Activated CD4-positive, alpha-beta T cell treated with anti-CD3 and anti-CD28 coated beads for 24 hours (primary cell): Measurements from ENCODE around the gene PRSS21.

Source experiments
- DNase-seq, 2 donors: peaks; one replicate each; pipeline ENCODE4 v3.0.0-alpha.2; 2020; ENCODE audit warnings: low read depth in 2 of 2

PRSS21 gene

DNA sequence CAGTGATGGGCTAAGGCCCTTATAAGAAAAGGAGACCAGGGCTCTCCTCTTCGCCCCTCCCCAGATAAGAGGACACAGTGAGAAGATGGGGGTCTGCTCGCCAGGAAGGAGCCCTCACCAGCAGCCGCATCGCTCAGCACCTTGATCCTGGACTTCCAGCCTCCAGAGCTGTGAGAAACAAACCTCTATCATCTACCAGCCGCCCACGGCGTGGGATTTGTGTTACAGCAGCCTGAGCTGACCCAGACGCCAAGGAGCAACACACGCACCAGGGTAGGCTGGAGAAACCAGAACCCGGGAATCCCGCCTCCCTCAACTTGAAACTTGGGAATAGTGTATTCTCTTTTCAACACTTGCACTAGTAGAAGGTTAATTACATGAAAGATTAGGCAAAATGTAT is 8.9 kb downstream of the PRSS21 start:
- no peak for DNase-seq

- no peak for DNase-seq
These were observed 9.7 kb downstream of the PRSS21 start for GRCh38 chr16:2826591-2827373.

DNA sequence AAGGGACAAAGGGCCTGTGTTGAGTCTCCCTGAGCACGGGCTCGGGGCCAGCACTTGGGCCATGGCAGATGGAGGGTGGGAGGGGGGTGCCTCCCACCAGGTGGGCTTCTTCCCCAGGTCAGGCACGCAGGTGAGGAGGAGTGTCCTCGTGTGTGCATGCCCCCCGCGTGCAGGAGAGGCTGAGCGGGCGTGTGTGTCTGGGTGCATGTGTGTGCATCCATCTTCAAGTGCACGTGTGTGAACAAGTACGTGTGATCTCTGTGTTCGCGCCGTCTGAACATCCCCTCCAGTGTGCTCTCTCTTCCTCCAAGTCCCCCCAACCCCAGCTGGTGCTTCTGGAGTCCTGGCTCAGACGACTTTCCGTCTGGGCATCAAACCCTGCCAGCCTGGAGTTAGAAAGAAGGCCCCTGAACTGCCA is 10.3 kb downstream of the PRSS21 start:
- no peak for DNase-seq

DNA sequence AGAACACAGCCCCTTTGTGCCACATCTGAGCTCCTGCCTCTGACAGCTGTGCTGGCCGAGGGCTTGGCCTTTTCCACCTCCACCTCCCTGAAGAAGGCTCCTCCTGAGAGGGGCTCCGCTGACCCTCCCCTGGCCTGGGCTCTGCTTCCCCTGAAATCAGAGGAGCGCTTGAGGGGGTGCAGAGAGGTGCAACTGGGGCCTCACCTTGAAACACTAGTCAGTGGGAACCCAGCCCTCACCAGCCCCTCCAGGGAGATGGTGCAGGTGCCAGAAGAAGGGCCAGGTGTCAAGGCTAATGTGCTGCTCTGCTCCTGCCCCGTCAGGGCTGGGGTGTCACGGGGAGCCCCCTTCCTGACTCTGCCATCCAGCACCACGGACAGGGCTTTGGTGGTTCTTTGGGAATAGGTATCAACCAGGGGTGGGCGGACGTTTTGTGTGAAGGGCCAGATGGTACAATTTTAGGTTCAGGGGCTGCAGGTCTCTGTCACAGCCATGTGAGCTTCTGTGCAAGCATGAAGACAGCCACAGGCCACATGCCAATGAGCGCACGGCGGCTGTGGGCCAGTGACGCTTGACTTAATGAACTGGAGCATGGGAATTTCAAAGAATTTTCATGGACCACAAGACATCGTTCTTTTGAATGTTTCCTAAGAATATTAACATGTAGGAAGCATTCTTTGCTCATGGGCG is 10.9 kb downstream of the PRSS21 start:
- no peak for DNase-seq

DNA sequence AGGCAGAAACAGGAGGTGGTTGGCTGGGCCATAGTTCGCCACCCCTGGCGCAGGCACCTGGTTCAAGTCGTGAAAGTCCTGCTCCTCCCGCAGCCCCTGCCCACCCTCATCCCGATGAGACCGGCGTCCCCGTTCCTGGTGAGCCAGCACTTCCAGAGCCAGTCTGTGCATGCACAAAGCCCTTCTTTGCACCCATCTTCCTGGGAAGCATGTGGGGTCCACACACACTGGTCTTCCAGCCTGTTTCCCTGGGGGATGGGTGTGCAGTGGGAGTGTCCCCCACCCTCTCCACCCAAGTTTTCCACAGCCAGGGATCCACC is 11.4 kb downstream of the PRSS21 start:
- DNase-seq = no peak

GRCh38 chr16:2828876-2829430 is 11.9 kb downstream of the PRSS21 start:
- no peak for DNase-seq

DNA sequence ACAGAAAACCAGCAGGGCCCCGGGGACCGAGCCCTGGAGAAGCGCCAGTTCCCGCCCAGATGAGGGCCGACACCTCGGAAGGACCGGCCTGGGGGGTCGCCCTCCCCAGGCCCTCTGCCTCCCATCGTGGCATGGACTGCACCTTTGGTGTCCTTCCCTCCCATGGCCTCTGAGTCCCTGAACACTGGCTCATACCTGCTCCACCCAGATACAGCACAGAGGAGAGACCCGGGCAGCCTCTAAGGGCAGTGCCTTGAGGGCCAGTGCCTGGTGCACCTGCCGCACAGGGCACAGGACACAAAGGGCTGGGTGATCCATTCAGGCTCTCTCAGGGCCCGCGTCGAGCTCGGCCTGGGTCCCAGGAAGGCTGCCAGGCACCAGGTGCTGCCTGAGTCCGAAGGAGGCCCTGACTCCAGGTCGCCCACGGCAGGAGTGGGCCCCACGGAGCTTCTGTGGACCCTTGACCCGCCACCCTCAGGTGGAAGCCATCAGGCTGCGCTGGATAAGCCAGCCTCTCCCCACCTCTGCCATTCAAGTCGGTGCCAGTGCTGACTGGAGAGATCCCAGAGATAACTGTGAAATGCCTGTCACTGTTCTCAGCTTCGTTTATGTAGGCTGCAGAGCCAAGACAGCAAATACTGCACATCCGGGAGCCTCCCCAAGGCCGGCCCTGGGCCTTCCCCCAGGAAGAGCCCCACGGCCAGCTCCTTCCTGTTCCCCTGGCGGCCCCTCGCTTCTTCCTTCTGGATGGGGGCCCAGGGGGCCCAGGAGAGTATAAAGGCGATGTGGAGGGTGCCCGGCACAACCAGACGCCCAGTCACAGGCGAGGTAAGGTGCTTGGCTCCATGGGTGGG is 12.7 kb downstream of the PRSS21 start, which contains the start of gene ZG16B:
Gene ZG16B (plus strand): TSS at position 803 of the 854 bp plus-strand sequence. CDS start 139 bp downstream, outside the sequence.
- no peak for DNase-seq

GRCh38 chr16:2830355-2830695 is 13.3 kb downstream of the PRSS21 start:
- DNase-seq = no peak

DNA sequence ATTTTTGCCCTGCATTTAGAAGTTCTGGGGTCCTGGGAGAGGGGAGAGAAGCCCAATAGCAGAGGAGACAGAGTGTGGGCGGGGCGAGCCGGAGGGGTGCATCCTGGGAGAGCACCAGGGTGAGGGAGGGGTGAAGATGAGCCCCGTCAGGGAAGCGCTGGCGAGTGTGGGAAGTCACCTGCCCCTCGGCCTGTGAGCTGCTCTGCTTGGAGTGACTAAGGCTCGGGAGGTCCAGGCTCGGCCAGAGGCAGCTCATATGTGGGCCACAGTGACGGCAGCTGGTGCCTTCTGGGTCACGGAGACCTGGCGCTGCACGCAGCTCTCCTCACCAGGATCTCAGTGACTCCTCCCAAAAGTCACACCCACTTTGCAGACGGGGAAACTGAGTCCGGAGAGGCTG is 14.2 kb downstream of the PRSS21 start:
- DNase-seq = no peak

- no peak for DNase-seq
These were observed 16.7 kb downstream of the PRSS21 start for GRCh38 chr16:2833776-2834175.

- no peak for DNase-seq
These were observed 17.9 kb downstream of the PRSS21 start for GRCh38 chr16:2834968-2835367.

DNA sequence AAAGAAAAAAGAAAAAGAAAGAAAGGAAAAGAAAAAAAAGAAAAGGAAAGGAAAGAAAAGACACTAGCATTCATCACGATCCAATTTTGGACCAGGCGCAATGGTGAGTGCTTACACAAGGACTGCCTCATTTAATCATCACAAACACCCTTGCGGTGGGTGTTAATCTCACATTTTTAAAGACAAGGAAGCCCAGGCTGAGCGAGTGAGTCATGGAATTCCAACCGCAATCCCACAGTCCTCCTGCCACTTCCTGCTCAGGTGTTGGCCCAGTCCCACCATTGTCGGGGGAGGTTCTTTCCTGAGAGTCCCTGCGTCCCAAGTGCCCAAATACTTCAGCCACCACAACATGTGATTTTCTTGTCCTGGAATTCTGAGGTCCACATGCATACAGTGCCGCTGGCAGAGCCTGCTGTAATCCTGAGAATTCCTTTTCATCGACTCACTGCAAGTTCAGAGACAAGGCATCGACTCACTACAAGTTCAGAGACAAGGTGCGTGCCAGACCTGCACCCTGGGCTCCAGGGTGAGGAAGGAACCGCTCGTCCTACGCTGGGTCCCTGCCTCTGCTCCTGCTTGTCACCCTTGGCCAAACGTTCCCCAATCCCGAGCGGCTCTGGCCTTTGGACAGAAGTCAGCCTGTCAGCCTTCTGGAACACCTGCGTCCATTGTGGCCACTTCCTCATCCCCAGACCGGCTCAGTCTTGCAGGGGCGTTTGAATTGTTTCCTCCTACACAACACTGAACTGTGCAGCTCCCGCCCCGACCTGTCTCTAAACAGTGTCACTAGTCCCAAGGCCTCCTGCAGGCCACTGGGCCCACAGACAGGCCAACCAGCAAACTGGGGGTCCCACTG is 18.8 kb downstream of the PRSS21 start:
- DNase-seq = no peak

DNA sequence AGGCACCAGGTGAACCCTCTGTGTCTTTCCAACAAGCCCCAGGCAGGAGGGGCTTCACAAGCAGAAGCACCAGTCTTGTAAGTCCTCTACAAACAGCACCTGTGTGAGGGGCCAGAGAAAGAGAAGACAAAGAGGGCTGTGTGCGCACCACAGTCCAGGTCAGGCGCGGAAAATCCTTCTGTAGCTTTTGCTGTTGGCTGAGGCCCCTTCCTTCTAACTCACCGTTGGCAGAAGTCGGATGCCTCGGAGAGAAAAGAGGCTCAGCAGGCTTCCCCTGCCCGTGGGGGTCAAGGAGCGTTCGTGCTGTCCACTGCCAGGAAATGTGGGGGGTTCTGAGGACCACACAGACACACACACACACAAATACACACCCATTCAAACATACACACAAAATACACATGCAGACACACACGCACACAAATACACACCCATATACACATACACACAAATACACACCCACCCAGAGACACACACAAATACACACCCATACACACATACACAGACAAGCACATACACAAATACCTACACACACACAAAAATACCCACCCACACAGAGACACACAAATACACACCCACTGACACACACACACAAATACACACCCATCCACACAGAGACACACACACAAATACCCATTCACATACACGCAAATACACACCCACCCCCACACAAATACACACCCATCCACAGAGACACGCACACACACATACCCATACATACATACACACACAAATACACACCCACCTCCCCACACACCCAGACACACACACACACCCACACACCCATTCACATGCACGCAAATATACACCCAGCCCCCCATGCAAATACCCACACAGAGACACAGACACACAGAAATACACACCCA is 19.8 kb downstream of the PRSS21 start:
- DNase-seq = no peak

DNA sequence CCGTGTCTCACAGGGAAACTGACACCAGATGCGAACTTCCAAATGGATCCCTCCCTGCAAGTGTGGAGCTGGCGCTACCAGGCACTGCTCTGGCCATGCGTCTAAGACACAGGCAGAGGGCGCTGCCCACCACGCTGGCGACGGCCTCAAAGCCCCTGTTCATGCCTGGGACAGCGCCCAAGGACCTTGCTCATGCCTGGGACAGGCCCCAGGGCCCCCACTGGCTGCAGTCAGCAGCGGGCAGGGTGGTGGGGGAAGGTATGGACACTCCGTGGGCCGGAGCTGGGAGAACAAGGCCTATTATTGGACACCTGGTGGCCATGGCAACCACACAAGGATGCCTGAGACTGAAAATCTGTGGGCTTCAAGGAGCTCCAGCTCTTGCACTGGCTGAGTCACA is 21.9 kb downstream of the PRSS21 start:
- DNase-seq = no peak

GRCh38 chr16:2839650-2840450 is 22.8 kb downstream of the PRSS21 start:
- no peak for DNase-seq

GRCh38 chr16:2840914-2841313 is 23.9 kb downstream of the PRSS21 start:
- DNase-seq = no peak

- no peak for DNase-seq
These were observed 24.7 kb downstream of the PRSS21 start for GRCh38 chr16:2841606-2842339.

GRCh38 chr16:2842340-2843000 is 25.4 kb downstream of the PRSS21 start:
- peak; percentile 81 for DNase-seq
